HCT116 (cell line): Measurements from ENCODE around the gene NDRG3. TPM values are rescaled to one million over a fixed set of nuclear protein-coding genes. Genes with fewer than 3 reads are reported as not detected.

Experiments
- ATAC-seq: fragments of 200-7000 bp; cut with Tn5 transposase; 2 replicates; pipeline ENCODE4 v1.9.1; 2020; ENCODE audit warnings: mild to moderate bottlenecking, moderate library complexity
- BruUV-seq: library from RNA; stranded (reverse); fragments of 400-500 nt; replicated peaks from 2 replicates; lab custom pipeline; 2021; lab: Mats Ljungman, UMichigan
- CTCF ChIA-PET: fragments of 300-600 bp; sonication (Branson Sonifier 250); formaldehyde crosslinking; loops from one replicate; lab custom pipeline; 2021; ENCODE audit warnings: antibody characterized with exemption; lab: Charles Lee
- POLR2A ChIA-PET: fragments of 300-600, 350-600 bp; sonication (Branson Sonifier 250); formaldehyde crosslinking; loops from one replicate; lab custom pipeline; 2021; ENCODE audit warnings: antibody characterized with exemption; lab: Charles Lee
- RAD21 ChIA-PET, 2 experiments: fragments of 300-600 bp; sonication (Branson Sonifier 250); formaldehyde crosslinking; loops; one replicate each; lab custom pipeline; 2023; ENCODE audit warnings: low total read pairs in 2 of 2; ENCODE audit not compliant: uncharacterized antibody in 2 of 2, unreplicated experiment in 2 of 2, low non-redundant PET in 1 of 2; lab: Charles Lee
- DNase-seq: peaks from one replicate; pipeline ENCODE4 v3.0.0-alpha.2; 2010; ENCODE audit warnings: low read depth, low spot score
- H2AFZ ChIP-seq: fragments of 200-600 bp; shearing (Covaris generic), sonication (generic); 2 replicates; pipeline ENCODE4 v1.6.1; 2017; ENCODE audit warnings: low read depth, mixed run types, mixed read lengths, antibody characterized with exemption, low read length; ENCODE audit not compliant: poor library complexity, severe bottlenecking
- H3K27ac ChIP-seq: 2 replicates; pipeline ENCODE4 v1.5.1; 2012; ENCODE audit warnings: low read depth, low read length
- H3K27me3 ChIP-seq: fragments of 200-600 bp; sonication (generic); 2 replicates; pipeline ENCODE4 v1.6.1; 2016; ENCODE audit warnings: mixed run types, low read length, mixed read lengths; ENCODE audit not compliant: insufficient read depth
- H3K36me3 ChIP-seq, 2 experiments: fragments of 200-500 bp in 1 of 2; fragments of 200-600 bp in 1 of 2; sonication (Bioruptor generic) in 1 of 2; sonication (generic) in 1 of 2; 2 replicates each; pipeline versions ENCODE4 v1.5.1 to v1.6.1; 2014 to 2016; ENCODE audit warnings: low read length in 2 of 2, inconsistent platforms in 1 of 2, mixed read lengths in 1 of 2, mixed run types in 1 of 2; ENCODE audit not compliant: insufficient read depth in 2 of 2, control insufficient read depth in 1 of 2
- H3K4me1 ChIP-seq, 2 experiments: fragments of 200-600 bp in 1 of 2; sonication (generic) in 1 of 2; 2 replicates each; pipeline versions ENCODE4 v1.5.1 to v1.6.1; 2012 to 2017; ENCODE audit warnings: low read length in 2 of 2, inconsistent platforms in 1 of 2, mild to moderate bottlenecking in 1 of 2, mixed read lengths in 1 of 2, mixed run types in 1 of 2, moderate library complexity in 1 of 2; ENCODE audit not compliant: insufficient read depth in 2 of 2, control insufficient read depth in 1 of 2
- H3K4me2 ChIP-seq: fragments of 200-600 bp; sonication (generic); 2 replicates; pipeline ENCODE4 v1.6.1; 2017; ENCODE audit warnings: mixed run types, low read length, mixed read lengths
- H3K4me3 ChIP-seq, 2 experiments: fragments of 200-600 bp in 1 of 2; sonication (generic) in 1 of 2; replicated peaks in 1 of 2; 2 replicates each; pipeline ENCODE4 v1.5.1; 2011 to 2016; ENCODE audit warnings: low read length in 2 of 2, control low read depth in 1 of 2, low read depth in 1 of 2, mild to moderate bottlenecking in 1 of 2, mixed read lengths in 1 of 2, mixed run types in 1 of 2
- H3K79me2 ChIP-seq: fragments of 200-600 bp; sonication (generic); 2 replicates; pipeline ENCODE4 v1.6.1; 2017; ENCODE audit warnings: mild to moderate bottlenecking, mixed run types, low read length, moderate library complexity, mixed read lengths; ENCODE audit not compliant: insufficient read depth
- H3K9ac ChIP-seq: fragments of 200-600 bp; sonication (generic); 2 replicates; pipeline ENCODE4 v1.6.1; 2016; ENCODE audit warnings: low read length, mixed read lengths
- H3K9me2 ChIP-seq: fragments of 200-600 bp; sonication (generic), shearing (Covaris generic); 2 replicates; pipeline ENCODE4 v1.6.1; 2017; ENCODE audit warnings: mixed run types, mild to moderate bottlenecking, moderate library complexity; ENCODE audit not compliant: insufficient read depth
- H3K9me3 ChIP-seq, 2 experiments: fragments of 200-500 bp in 1 of 2; fragments of 200-600 bp in 1 of 2; sonication (Bioruptor generic) in 1 of 2; sonication (generic) in 1 of 2; 2 replicates each; pipeline ENCODE4 v1.6.1; 2014 to 2017; ENCODE audit warnings: low read length in 2 of 2, mixed read lengths in 2 of 2, inconsistent platforms in 1 of 2, low read depth in 1 of 2, mild to moderate bottlenecking in 1 of 2, mixed run types in 1 of 2, moderate library complexity in 1 of 2; ENCODE audit not compliant: control insufficient read depth in 1 of 2, insufficient read depth in 1 of 2
- H4K20me1 ChIP-seq: fragments of 200-600 bp; sonication (generic), shearing (Covaris generic); 2 replicates; pipeline ENCODE4 v1.6.1; 2017; ENCODE audit warnings: mixed run types, mild to moderate bottlenecking, moderate library complexity; ENCODE audit not compliant: insufficient read depth
- ATF3 ChIP-seq: IDR thresholded peaks from 2 replicates; pipeline ENCODE4 v1.6.1; 2012
- CBX3 ChIP-seq: IDR thresholded peaks from 2 replicates; pipeline ENCODE4 v1.6.1; 2012; ENCODE audit warnings: low read depth
- CEBPB ChIP-seq: IDR thresholded peaks from 2 replicates; pipeline ENCODE4 v1.6.1; 2012; ENCODE audit warnings: low read depth
- EGR1 ChIP-seq: IDR thresholded peaks from 2 replicates; pipeline ENCODE4 v1.6.1; 2012; ENCODE audit warnings: low read depth
- EZH2 ChIP-seq: fragments of 200-600 bp; sonication (generic); IDR thresholded peaks from 2 replicates; pipeline ENCODE4 v1.6.1; 2017; ENCODE audit warnings: antibody characterized with exemption, mixed run types
- FOSL1 ChIP-seq: IDR thresholded peaks from 2 replicates; pipeline ENCODE4 v1.6.1; 2012; ENCODE audit warnings: low read depth
- JUND ChIP-seq: IDR thresholded peaks from 2 replicates; pipeline ENCODE4 v1.6.1; 2012
- MAX ChIP-seq: IDR thresholded peaks from 2 replicates; pipeline ENCODE4 v1.6.1; 2012
- POLR2A ChIP-seq: IDR thresholded peaks from 2 replicates; pipeline ENCODE4 v1.7.0; 2011; ENCODE audit warnings: borderline replicate concordance; ENCODE audit not compliant: insufficient read depth, insufficient read length; ENCODE audit errors: extremely low read depth
- POLR2AphosphoS5 ChIP-seq: IDR thresholded peaks from 2 replicates; pipeline ENCODE4 v1.6.1; 2011; ENCODE audit warnings: mild to moderate bottlenecking, low read depth, low read length, moderate library complexity
- RAD21 ChIP-seq: IDR thresholded peaks from 2 replicates; pipeline ENCODE4 v1.6.1; 2012; ENCODE audit warnings: low read depth, mild to moderate bottlenecking
- SIN3A ChIP-seq: IDR thresholded peaks from 2 replicates; pipeline ENCODE4 v1.6.1; 2012; ENCODE audit warnings: low read depth
- SRF ChIP-seq: IDR thresholded peaks from 2 replicates; pipeline ENCODE4 v1.6.1; 2012; ENCODE audit warnings: low read depth
- TCF7L2 ChIP-seq: IDR thresholded peaks from 2 replicates; pipeline ENCODE4 v1.7.0; 2011; ENCODE audit warnings: borderline replicate concordance, inconsistent platforms; ENCODE audit not compliant: insufficient read depth, insufficient read length; ENCODE audit errors: extremely low read depth
- YY1 ChIP-seq: IDR thresholded peaks from 2 replicates; pipeline ENCODE4 v1.6.1; 2011; ENCODE audit warnings: low read length, low read depth, moderate library complexity, mild to moderate bottlenecking; ENCODE audit not compliant: insufficient replicate concordance; ENCODE audit errors: extremely low read depth
- ZFX ChIP-seq: fragments of 450-650 bp; IDR thresholded peaks from 2 replicates; pipeline ENCODE4 v1.6.1; 2017
- ZNF274 ChIP-seq: fragments of 200-500 bp; sonication (Bioruptor generic); IDR thresholded peaks from 2 replicates; pipeline ENCODE4 v1.6.1; 2014; ENCODE audit warnings: mild to moderate bottlenecking, low read depth, low read length, inconsistent platforms
- intact Hi-C: fragments of 100-400 bp; cut with micrococcal nuclease; formaldehyde crosslinking; loops from 2 replicates; pipeline ENCODE4 v1.10.0; 2022
- total RNA-seq: library from RNA; stranded (reverse); gene quantifications from one replicate; pipeline ENCODE4 v1.2.1, GENCODE V29; 2021; ENCODE audit not compliant: unreplicated experiment
- TF ChIP-seq, protein P1 (sequence below): IDR thresholded peaks from 2 replicates; pipeline ENCODE4 v1.6.1; 2012; ENCODE audit warnings: low read depth
- TF ChIP-seq, protein P2 (sequence below): IDR thresholded peaks from 2 replicates; pipeline ENCODE4 v1.6.1; 2011; ENCODE audit warnings: mild to moderate bottlenecking, low read length, moderate library complexity; ENCODE audit not compliant: insufficient replicate concordance; ENCODE audit errors: extremely low read depth

Gene NDRG3
- total RNA-seq, 1 experiment from 2014 or later: 29.3 TPM

- CTCF ChIA-PET: interaction anchor here (1.7 kb wide), 1 partner anchor 18 kb away, joined by 4 read pairs; no protein-coding TSS in a partner anchor
- Histone ChIP-seq H3K79me2 (peaks cover 17% of the 10 kb centered on the region; the same call in 1 of the 2 replicates), H3K9me3 (no peaks in the 10 kb centered on the region), H3K4me3 (no peak overlapping the region), H3K27me3 (no peaks in the 10 kb centered on the region), H2AFZ (no peak overlapping the region), H4K20me1 (no peaks in the 10 kb centered on the region), H3K4me2 (no peak overlapping the region), H3K9me2 (no peaks in the 10 kb centered on the region), H3K36me3 (no peaks in the 10 kb centered on the region), H3K4me1 (no peaks in the 10 kb centered on the region), H3K27ac (no peak overlapping the region), H3K9ac (no peak overlapping the region)
- RAD21 ChIA-PET: no interaction called here
- DNase-seq (no peak), ATAC-seq (no peak)
- TF ChIP-seq SRF: no peak
- TF ChIP-seq FOSL1: no peak
- TF ChIP-seq, protein P1, sequence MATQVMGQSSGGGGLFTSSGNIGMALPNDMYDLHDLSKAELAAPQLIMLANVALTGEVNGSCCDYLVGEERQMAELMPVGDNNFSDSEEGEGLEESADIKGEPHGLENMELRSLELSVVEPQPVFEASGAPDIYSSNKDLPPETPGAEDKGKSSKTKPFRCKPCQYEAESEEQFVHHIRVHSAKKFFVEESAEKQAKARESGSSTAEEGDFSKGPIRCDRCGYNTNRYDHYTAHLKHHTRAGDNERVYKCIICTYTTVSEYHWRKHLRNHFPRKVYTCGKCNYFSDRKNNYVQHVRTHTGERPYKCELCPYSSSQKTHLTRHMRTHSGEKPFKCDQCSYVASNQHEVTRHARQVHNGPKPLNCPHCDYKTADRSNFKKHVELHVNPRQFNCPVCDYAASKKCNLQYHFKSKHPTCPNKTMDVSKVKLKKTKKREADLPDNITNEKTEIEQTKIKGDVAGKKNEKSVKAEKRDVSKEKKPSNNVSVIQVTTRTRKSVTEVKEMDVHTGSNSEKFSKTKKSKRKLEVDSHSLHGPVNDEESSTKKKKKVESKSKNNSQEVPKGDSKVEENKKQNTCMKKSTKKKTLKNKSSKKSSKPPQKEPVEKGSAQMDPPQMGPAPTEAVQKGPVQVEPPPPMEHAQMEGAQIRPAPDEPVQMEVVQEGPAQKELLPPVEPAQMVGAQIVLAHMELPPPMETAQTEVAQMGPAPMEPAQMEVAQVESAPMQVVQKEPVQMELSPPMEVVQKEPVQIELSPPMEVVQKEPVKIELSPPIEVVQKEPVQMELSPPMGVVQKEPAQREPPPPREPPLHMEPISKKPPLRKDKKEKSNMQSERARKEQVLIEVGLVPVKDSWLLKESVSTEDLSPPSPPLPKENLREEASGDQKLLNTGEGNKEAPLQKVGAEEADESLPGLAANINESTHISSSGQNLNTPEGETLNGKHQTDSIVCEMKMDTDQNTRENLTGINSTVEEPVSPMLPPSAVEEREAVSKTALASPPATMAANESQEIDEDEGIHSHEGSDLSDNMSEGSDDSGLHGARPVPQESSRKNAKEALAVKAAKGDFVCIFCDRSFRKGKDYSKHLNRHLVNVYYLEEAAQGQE: no peak
- no peak for TF ChIP-seq SIN3A
- no peak for TF ChIP-seq CEBPB
- TF ChIP-seq, protein P2, sequence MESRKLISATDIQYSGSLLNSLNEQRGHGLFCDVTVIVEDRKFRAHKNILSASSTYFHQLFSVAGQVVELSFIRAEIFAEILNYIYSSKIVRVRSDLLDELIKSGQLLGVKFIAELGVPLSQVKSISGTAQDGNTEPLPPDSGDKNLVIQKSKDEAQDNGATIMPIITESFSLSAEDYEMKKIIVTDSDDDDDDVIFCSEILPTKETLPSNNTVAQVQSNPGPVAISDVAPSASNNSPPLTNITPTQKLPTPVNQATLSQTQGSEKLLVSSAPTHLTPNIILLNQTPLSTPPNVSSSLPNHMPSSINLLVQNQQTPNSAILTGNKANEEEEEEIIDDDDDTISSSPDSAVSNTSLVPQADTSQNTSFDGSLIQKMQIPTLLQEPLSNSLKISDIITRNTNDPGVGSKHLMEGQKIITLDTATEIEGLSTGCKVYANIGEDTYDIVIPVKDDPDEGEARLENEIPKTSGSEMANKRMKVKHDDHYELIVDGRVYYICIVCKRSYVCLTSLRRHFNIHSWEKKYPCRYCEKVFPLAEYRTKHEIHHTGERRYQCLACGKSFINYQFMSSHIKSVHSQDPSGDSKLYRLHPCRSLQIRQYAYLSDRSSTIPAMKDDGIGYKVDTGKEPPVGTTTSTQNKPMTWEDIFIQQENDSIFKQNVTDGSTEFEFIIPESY: no peak
- TF ChIP-seq RAD21: no peak
- no peak for TF ChIP-seq ATF3
- no peak for TF ChIP-seq TCF7L2
- TF ChIP-seq ZFX: no peak
- TF ChIP-seq JUND: no peak
- TF ChIP-seq MAX: no peak
- TF ChIP-seq YY1: no peak
- TF ChIP-seq POLR2AphosphoS5: no peak
- TF ChIP-seq EZH2: no peak
- TF ChIP-seq CBX3: no peak
- TF ChIP-seq POLR2A: no peak
- TF ChIP-seq EGR1: no peak
- TF ChIP-seq ZNF274: no peak
- BruUV-seq: no TSS peak
- POLR2A ChIA-PET: no interaction called here
- intact Hi-C loops: no loop called here
Measured at GRCh38 chr20:36737183-36737499, 8.7 kb downstream of the NDRG3 start.
